ENCODE measurements around the gene LAMTOR2. TPM values are rescaled to one million over a fixed set of nuclear protein-coding genes. Genes with fewer than 3 reads are reported as not detected.
"Not testable (repeated sequence)": the region's sequence is repeated elsewhere in the genome, so short reads cannot be mapped to it uniquely, and the experiment has no call there.

The LAMTOR2 gene
- total RNA-seq, 4 donors from 2014 or later = 14.7 to 76.8 (median 41.1) TPM

- no peaks in the 10 kb centered on the region for H3K36me3 ChIP-seq
- H3K4me3 ChIP-seq (replicated peaks in 1 of 3) = no peak overlapping the region
- no peaks in the 10 kb centered on the region for H3K4me1 ChIP-seq
- 54% methylated on average over 6 of the region's 6 CpGs for WGBS, 2 donors
- no peak for DNase-seq
- no peak for TF ChIP-seq POLR2A (IDR thresholded peaks at IDR 0.05)
- H3K27me3 ChIP-seq = no peaks in the 10 kb centered on the region
- intact Hi-C loops (cut with DNase I) = no loop called here
- H3K27ac ChIP-seq = no peak overlapping the region
- no peaks in the 10 kb centered on the region for H3K9me3 ChIP-seq
Observed at GRCh38 chr1:156033011-156033410, 21.6 kb upstream of the LAMTOR2 start.

DNA sequence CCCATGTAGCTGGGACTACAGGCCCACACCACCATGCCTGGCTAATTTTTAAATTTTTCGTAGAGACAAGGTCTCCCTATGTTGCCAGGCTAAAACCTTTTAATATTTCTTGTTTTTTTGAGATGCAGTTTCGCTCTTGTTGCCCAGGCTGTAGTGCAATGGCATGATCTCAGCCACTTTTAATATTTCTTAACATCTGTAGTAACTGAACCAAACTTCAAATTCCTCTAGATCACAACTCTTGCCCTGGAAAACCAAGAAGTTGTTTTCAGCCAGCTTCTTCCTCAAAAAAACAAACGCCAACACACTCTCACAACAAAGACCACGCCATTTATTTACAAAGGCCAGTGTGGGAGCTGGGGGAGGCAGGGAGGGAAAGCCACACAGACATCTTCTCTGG is 19.6 kb upstream of the LAMTOR2 start:
- H3K4me1 ChIP-seq; H3K27me3 ChIP-seq; H3K4me3 ChIP-seq (replicated peaks in 1 of 3); intact Hi-C loops (cut with DNase I); H3K27ac ChIP-seq; H3K36me3 ChIP-seq; H3K9me3 ChIP-seq; DNase-seq: not testable (repeated sequence)
- 89 to 93% methylated on average over 4 of the region's 4 CpGs for WGBS, 2 donors

GRCh38 chr1:156042828-156043227 is 11.8 kb upstream of the LAMTOR2 start:
- H3K9me3 ChIP-seq = no peaks in the 10 kb centered on the region
- peak in 1 of 2 donors; percentile 20 for DNase-seq
- peaks cover 9 to 13% of the 10 kb centered on the region in 2 donors for H3K36me3 ChIP-seq
- WGBS, 2 donors = 74 to 78% methylated on average over 3 of the region's 3 CpGs
- no peak for TF ChIP-seq POLR2A (IDR thresholded peaks at IDR 0.05)
- TF ChIP-seq, protein P1, sequence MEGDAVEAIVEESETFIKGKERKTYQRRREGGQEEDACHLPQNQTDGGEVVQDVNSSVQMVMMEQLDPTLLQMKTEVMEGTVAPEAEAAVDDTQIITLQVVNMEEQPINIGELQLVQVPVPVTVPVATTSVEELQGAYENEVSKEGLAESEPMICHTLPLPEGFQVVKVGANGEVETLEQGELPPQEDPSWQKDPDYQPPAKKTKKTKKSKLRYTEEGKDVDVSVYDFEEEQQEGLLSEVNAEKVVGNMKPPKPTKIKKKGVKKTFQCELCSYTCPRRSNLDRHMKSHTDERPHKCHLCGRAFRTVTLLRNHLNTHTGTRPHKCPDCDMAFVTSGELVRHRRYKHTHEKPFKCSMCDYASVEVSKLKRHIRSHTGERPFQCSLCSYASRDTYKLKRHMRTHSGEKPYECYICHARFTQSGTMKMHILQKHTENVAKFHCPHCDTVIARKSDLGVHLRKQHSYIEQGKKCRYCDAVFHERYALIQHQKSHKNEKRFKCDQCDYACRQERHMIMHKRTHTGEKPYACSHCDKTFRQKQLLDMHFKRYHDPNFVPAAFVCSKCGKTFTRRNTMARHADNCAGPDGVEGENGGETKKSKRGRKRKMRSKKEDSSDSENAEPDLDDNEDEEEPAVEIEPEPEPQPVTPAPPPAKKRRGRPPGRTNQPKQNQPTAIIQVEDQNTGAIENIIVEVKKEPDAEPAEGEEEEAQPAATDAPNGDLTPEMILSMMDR (IDR thresholded peaks at IDR 0.05) = no peak
- H3K27ac ChIP-seq = no peak overlapping the region
- H3K27me3 ChIP-seq = no peaks in the 10 kb centered on the region
- H3K4me3 ChIP-seq (replicated peaks in 1 of 3) = no peak overlapping the region
- intact Hi-C loops (cut with DNase I) = no loop called here
- H3K4me1 ChIP-seq = no peaks in the 10 kb centered on the region

- intact Hi-C loops (cut with DNase I) = no loop called here
- Histone ChIP-seq H3K36me3 (peaks cover 9 to 13% of the 10 kb centered on the region in 2 donors), H3K27ac (no peak overlapping the region), H3K9me3 (no peaks in the 10 kb centered on the region), H3K4me3 (replicated peaks in 1 of 3) (no peak overlapping the region), H3K4me1 (no peaks in the 10 kb centered on the region), H3K27me3 (no peaks in the 10 kb centered on the region)
- 93 to 96% methylated on average over 4 of the region's 4 CpGs for WGBS, 2 donors
- no peak for DNase-seq
- no peak for TF ChIP-seq POLR2A (IDR thresholded peaks at IDR 0.05)
- TF ChIP-seq, protein P1 (IDR thresholded peaks at IDR 0.05) = no peak
Observed at GRCh38 chr1:156045076-156045475, 9.5 kb upstream of the LAMTOR2 start.

DNA sequence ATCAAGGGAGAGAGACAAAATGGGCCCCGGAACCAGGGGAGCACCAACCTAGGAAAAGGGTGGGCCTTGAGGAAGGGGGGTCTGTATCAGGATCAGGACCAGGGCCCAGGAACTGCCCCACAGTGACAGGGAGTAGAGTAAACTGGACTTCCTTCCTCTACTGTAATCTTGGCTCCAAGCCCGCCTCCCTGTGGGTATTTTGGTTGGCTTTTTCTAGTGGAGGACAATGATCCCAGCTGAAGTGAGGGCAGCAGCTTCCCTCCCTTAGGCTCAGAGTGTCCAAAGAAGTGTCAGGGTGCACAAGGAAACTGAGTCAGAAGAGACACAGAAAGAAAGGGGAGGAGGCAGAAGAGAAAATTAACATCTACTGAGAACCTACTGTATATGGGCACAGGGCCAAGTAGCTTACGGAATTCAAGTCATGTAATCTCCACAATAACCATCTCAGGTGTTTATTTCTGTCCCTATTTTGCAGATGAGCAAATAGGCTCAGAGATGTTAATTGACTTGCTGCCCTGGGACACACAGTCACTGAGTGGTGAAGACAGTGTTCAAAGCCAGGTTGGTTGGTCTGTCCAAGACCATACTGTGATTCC is 5.8 kb upstream of the LAMTOR2 start:
- TF ChIP-seq, protein P1 (IDR thresholded peaks at IDR 0.05) = no peak
- no peak for TF ChIP-seq POLR2A (IDR thresholded peaks at IDR 0.05)
- 67 to 89% methylated on average over 3 of the region's 3 CpGs for WGBS, 2 donors
- intact Hi-C loops (cut with DNase I) = no loop called here
- no peaks in the 10 kb centered on the region for H3K9me3 ChIP-seq
- H3K4me1 ChIP-seq = no peaks in the 10 kb centered on the region
- no peak for DNase-seq
- no peak overlapping the region for H3K27ac ChIP-seq
- no peaks in the 10 kb centered on the region for H3K36me3 ChIP-seq
- no peaks in the 10 kb centered on the region for H3K27me3 ChIP-seq
- H3K4me3 ChIP-seq (replicated peaks in 1 of 3) = no peak overlapping the region

DNA sequence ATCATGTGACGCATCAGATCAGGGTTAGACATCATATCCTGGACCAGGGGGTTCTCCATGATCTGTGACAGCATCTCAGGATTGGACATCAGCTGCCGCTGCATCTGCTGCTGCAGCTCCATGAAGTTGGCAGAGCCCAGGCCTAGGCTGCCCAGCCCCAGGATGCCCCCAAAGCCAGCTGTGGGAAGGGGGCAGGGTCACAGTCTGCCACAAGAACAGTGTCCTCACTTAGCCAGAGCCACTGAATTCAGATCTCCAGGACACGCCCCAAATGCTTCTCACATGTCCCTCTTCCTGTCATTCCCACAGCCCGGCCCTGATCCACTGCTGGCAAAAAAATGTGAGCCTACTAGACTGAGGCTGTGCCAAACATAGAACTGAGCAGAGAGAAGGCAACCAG is 4.2 kb upstream of the LAMTOR2 start:
- no peaks in the 10 kb centered on the region for H3K36me3 ChIP-seq

More for the DNA sequence above, 4.2 kb upstream of the LAMTOR2 start:
- no peak for DNase-seq
- Histone ChIP-seq H3K9me3 (no peaks in the 10 kb centered on the region), H3K4me3 (replicated peaks in 1 of 3) (no peak overlapping the region), H3K27ac (no peak overlapping the region), H3K4me1 (peaks cover 2% of the 10 kb centered on the region in 2 donors), H3K27me3 (no peaks in the 10 kb centered on the region)
- WGBS, 2 donors = 87 to 96% methylated on average over 4 of the region's 4 CpGs
- no peak for TF ChIP-seq POLR2A (IDR thresholded peaks at IDR 0.05)
- TF ChIP-seq, protein P1 (IDR thresholded peaks at IDR 0.05) = no peak
- intact Hi-C loops (cut with DNase I) = loop anchor here (10.0 kb wide), 1 partner anchor 116 kb away; the partner anchor contains the start of gene KHDC4

Measured in thyroid gland (tissue), 4 donors.